ENCODE results near the gene GALNS.

GRCh38 chr16:88785106-88785924 is 71.4 kb downstream of the GALNS start, which contains the start of gene PIEZO1:
- TF ChIP-seq EZH2 (IDR thresholded peaks at IDR 0.05; ENCODE audit: borderline replicate concordance, insufficient read depth, low read depth, low read length, poor library complexity, severe bottlenecking) (no peak), CTCF (IDR thresholded peaks at IDR 0.05) (peak; percentile 87)

Measured in B cell (primary cell).